ENCODE results near the gene QSOX2. TPM values are rescaled to one million over a fixed set of nuclear protein-coding genes. Genes with fewer than 3 reads are reported as not detected.

The QSOX2 gene
- total RNA-seq, 2 experiments from 2014 or later, result 14.4 TPM

- Mint-ChIP-seq H3K27me3 (no peaks in the 10 kb centered on the region), H3K4me1 (ENCODE audit: low read depth) (peaks cover 4% of the 10 kb centered on the region), H3K27ac (no peak overlapping the region), H3K4me3 (no peak overlapping the region), H3K36me3 (ENCODE audit: low read depth) (no peaks in the 10 kb centered on the region), H3K9me3 (no peaks in the 10 kb centered on the region)
- no peak for DNase-seq
- H3K27ac ChIP-seq (ENCODE audit: low read depth in 1 of 2, low read length in 2 of 2), result no peak overlapping the region
- H3K9me3 ChIP-seq (ENCODE audit: control insufficient read depth in 1 of 2, insufficient read depth in 1 of 2, low read length in 2 of 2), result peaks cover 0 to 3% of the 10 kb centered on the region in 2 experiments
- peaks cover 15% of the 10 kb centered on the region for H3K4me1 ChIP-seq (ENCODE audit: insufficient read depth, low read length)
- H3K36me3 ChIP-seq (ENCODE audit: insufficient read depth, low read length), result no peaks in the 10 kb centered on the region
- no peak for TF ChIP-seq CTCF (IDR thresholded peaks at IDR 0.05)
- H3K4me3 ChIP-seq (ENCODE audit: low read length), result no peak overlapping the region
- ATAC-seq (ENCODE audit: poor library complexity), result no peak
- ChIA-PET CTCF (no interaction called here), POLR2A (no interaction called here)
- no peaks in the 10 kb centered on the region for H3K27me3 ChIP-seq (ENCODE audit: control insufficient read depth in 1 of 2, insufficient read depth in 2 of 2, low read length in 2 of 2)
- intact Hi-C loops (cut with DNase I, micrococcal nuclease), result no loop called here
Observed at GRCh38 chr9:136265561-136266355, 20.1 kb upstream of the QSOX2 start.

GRCh38 chr9:136264441-136265405, 19.1 kb upstream of the QSOX2 start:
- H3K27me3 ChIP-seq (ENCODE audit: control insufficient read depth in 1 of 2, insufficient read depth in 2 of 2, low read length in 2 of 2), result no peaks in the 10 kb centered on the region
- intact Hi-C loops (cut with DNase I, micrococcal nuclease), result no loop called here
- no peak overlapping the region for H3K4me3 ChIP-seq (ENCODE audit: low read length)
- DNase-seq (no peak), ATAC-seq (ENCODE audit: poor library complexity) (no peak)
- H3K27ac Mint-ChIP-seq, result no peak overlapping the region
- no peak overlapping the region for H3K4me3 Mint-ChIP-seq
- TF ChIP-seq CTCF (IDR thresholded peaks at IDR 0.05), result no peak
- H3K27me3 Mint-ChIP-seq, result no peaks in the 10 kb centered on the region
- H3K9me3 Mint-ChIP-seq, result no peaks in the 10 kb centered on the region
- no peak overlapping the region for H3K27ac ChIP-seq (ENCODE audit: low read depth in 1 of 2, low read length in 2 of 2)
- peaks cover 15% of the 10 kb centered on the region for H3K4me1 ChIP-seq (ENCODE audit: insufficient read depth, low read length)
- peaks cover 0 to 3% of the 10 kb centered on the region in 2 experiments for H3K9me3 ChIP-seq (ENCODE audit: control insufficient read depth in 1 of 2, insufficient read depth in 1 of 2, low read length in 2 of 2)
- peaks cover 4% of the 10 kb centered on the region for H3K4me1 Mint-ChIP-seq (ENCODE audit: low read depth)
- ChIA-PET CTCF (no interaction called here), POLR2A (no interaction called here)
- no peaks in the 10 kb centered on the region for H3K36me3 Mint-ChIP-seq (ENCODE audit: low read depth)
- no peaks in the 10 kb centered on the region for H3K36me3 ChIP-seq (ENCODE audit: insufficient read depth, low read length)

GRCh38 chr9:136264031-136264430, 18.4 kb upstream of the QSOX2 start:
- intact Hi-C loops (cut with DNase I, micrococcal nuclease), result no loop called here

More at GRCh38 chr9:136264031-136264430, 18.4 kb upstream of the QSOX2 start:
- no peak for TF ChIP-seq CTCF (IDR thresholded peaks at IDR 0.05)
- no peaks in the 10 kb centered on the region for H3K9me3 Mint-ChIP-seq
- H3K27me3 Mint-ChIP-seq, result no peaks in the 10 kb centered on the region
- Histone ChIP-seq H3K9me3 (ENCODE audit: control insufficient read depth in 1 of 2, insufficient read depth in 1 of 2, low read length in 2 of 2) (peaks cover 0 to 3% of the 10 kb centered on the region in 2 experiments), H3K4me1 (ENCODE audit: insufficient read depth, low read length) (peaks cover 15% of the 10 kb centered on the region), H3K36me3 (ENCODE audit: insufficient read depth, low read length) (no peaks in the 10 kb centered on the region), H3K4me3 (ENCODE audit: low read length) (no peak overlapping the region), H3K27ac (ENCODE audit: low read depth in 1 of 2, low read length in 2 of 2) (no peak overlapping the region), H3K27me3 (ENCODE audit: control insufficient read depth in 1 of 2, insufficient read depth in 2 of 2, low read length in 2 of 2) (no peaks in the 10 kb centered on the region)
- ChIA-PET CTCF (no interaction called here), POLR2A (no interaction called here)
- no peak overlapping the region for H3K27ac Mint-ChIP-seq
- H3K4me3 Mint-ChIP-seq, result no peak overlapping the region
- peaks cover 4% of the 10 kb centered on the region for H3K4me1 Mint-ChIP-seq (ENCODE audit: low read depth)
- DNase-seq (no peak), ATAC-seq (ENCODE audit: poor library complexity) (no peak)
- no peaks in the 10 kb centered on the region for H3K36me3 Mint-ChIP-seq (ENCODE audit: low read depth)
